GM12872 (cell line): ENCODE data around the gene ZNF14.

Experiments used
- CTCF ChIP-seq: IDR thresholded peaks from 3 replicates; pipeline ENCODE4 v1.5.1; 2011; ENCODE audit warnings: low read depth, mild to moderate bottlenecking, low read length, moderate library complexity; ENCODE audit not compliant: insufficient read depth

Gene ZNF14

GRCh38 chr19:19732579-19733501, at the start of gene ZNF14:
ZNF14 (minus strand) TSS chr19:19733112; CDS start chr19:19732958, 154 bp downstream.
- no peak for TF ChIP-seq CTCF

GRCh38 chr19:19778666-19779065, 45.8 kb upstream of the ZNF14 start:
- no peak for TF ChIP-seq CTCF

- no peak for TF ChIP-seq CTCF
Measured at GRCh38 chr19:19777692-19778091, 44.8 kb upstream of the ZNF14 start.

GRCh38 chr19:19776206-19777008, 43.5 kb upstream of the ZNF14 start:
- TF ChIP-seq CTCF = no peak

- no peak for TF ChIP-seq CTCF
Measured at GRCh38 chr19:19775891-19776205, 42.9 kb upstream of the ZNF14 start.

- no peak for TF ChIP-seq CTCF
Measured at GRCh38 chr19:19774354-19775033, 41.6 kb upstream of the ZNF14 start.

GRCh38 chr19:19758164-19758563, 25.3 kb upstream of the ZNF14 start:
- TF ChIP-seq CTCF = no peak
